Measurements from ENCODE around the gene ETV3L. TPM values are rescaled to one million over a fixed set of nuclear protein-coding genes. Genes with fewer than 3 reads are reported as not detected.
"Not testable (repeated sequence)": the region's sequence is repeated elsewhere in the genome, so short reads cannot be mapped to it uniquely, and the experiment has no call there.

Gene ETV3L
- total and polyA plus RNA-seq, 2 donors from 2014 or later = not detected

DNA sequence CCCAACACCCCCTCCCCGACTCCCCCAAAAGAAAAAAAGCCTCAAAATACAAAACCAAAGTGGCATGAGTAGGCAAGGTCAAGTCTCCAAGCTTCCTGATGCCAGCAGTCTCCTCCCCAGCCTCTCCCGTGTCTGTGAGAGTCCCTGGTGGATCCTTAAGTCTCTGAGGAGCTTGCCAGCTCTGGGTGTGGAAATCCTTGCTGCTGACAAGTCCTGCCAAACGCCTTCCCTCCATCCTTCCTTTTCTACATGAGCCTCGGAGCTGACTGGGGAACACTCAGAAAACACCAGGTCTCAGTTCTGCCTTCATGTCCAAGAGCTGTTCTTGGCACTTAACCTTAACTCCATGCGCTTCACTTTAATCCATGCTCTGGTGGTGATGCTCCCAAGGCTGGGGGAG, 3.7 kb upstream of the ETV3L start:
- H3K4me3 ChIP-seq (ENCODE audit: low read length in 3 of 3) = no peak overlapping the region
- TF ChIP-seq, protein P1, sequence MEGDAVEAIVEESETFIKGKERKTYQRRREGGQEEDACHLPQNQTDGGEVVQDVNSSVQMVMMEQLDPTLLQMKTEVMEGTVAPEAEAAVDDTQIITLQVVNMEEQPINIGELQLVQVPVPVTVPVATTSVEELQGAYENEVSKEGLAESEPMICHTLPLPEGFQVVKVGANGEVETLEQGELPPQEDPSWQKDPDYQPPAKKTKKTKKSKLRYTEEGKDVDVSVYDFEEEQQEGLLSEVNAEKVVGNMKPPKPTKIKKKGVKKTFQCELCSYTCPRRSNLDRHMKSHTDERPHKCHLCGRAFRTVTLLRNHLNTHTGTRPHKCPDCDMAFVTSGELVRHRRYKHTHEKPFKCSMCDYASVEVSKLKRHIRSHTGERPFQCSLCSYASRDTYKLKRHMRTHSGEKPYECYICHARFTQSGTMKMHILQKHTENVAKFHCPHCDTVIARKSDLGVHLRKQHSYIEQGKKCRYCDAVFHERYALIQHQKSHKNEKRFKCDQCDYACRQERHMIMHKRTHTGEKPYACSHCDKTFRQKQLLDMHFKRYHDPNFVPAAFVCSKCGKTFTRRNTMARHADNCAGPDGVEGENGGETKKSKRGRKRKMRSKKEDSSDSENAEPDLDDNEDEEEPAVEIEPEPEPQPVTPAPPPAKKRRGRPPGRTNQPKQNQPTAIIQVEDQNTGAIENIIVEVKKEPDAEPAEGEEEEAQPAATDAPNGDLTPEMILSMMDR (IDR thresholded peaks at IDR 0.05; ENCODE audit: borderline replicate concordance, extremely low read depth, insufficient read depth) = no peak
- H3K36me3 ChIP-seq (ENCODE audit: control insufficient read depth in 2 of 3, insufficient read depth in 3 of 3, low read length in 3 of 3) = no peaks in the 10 kb centered on the region
- DNase-seq (no peak), FAIRE-seq (no peak)
- intact Hi-C loops (cut with DNase I) = no loop called here
- H3K27ac ChIP-seq (ENCODE audit: low read depth in 2 of 2, low read length in 2 of 2) = no peak overlapping the region
- no peaks in the 10 kb centered on the region for H3K4me1 ChIP-seq (ENCODE audit: control insufficient read depth in 2 of 3, insufficient read depth in 2 of 3, low read depth in 1 of 3, low read length in 3 of 3)
- H3K27me3 ChIP-seq (ENCODE audit: control insufficient read depth, insufficient read depth, low read length) = no peaks in the 10 kb centered on the region
- no peak overlapping the region for H3K9ac ChIP-seq (ENCODE audit: low read length in 3 of 3)
- no peaks in the 10 kb centered on the region for H3K9me3 ChIP-seq (ENCODE audit: control insufficient read depth in 2 of 3, insufficient read depth in 1 of 3, low read length in 3 of 3)

DNA sequence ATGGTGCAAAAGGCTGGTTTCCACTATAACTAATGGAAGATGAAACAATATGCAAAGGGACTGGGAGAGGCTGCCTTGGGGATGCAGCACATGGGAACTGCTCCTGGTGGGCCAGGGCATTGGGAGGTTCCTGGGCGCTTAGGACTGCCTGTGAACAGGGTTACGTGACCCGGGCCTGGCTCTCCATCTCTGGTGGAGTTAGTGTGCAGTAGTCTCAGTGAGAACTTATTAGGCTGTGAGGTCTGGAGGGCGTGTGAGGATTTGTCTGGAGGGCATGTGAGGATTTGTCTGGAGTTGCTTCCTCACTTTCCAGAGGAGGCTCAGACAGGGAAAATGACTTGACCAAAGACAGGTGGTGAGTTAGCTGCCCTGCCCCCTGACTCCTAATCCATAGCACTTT, 1.5 kb upstream of the ETV3L start:
- H3K36me3 ChIP-seq (ENCODE audit: control insufficient read depth in 2 of 3, insufficient read depth in 3 of 3, low read length in 3 of 3) = no peaks in the 10 kb centered on the region
- H3K9ac ChIP-seq (ENCODE audit: low read length in 3 of 3) = no peak overlapping the region
- no peak for DNase-seq
- no peak overlapping the region for H3K27ac ChIP-seq (ENCODE audit: low read depth in 2 of 2, low read length in 2 of 2)
- intact Hi-C loops (cut with DNase I) = no loop called here
- H3K9me3 ChIP-seq (ENCODE audit: control insufficient read depth in 2 of 3, insufficient read depth in 1 of 3, low read length in 3 of 3) = no peaks in the 10 kb centered on the region
- H3K27me3 ChIP-seq (ENCODE audit: control insufficient read depth, insufficient read depth, low read length) = no peaks in the 10 kb centered on the region
- FAIRE-seq = no peak
- H3K4me1 ChIP-seq (ENCODE audit: control insufficient read depth in 2 of 3, insufficient read depth in 2 of 3, low read depth in 1 of 3, low read length in 3 of 3) = no peaks in the 10 kb centered on the region
- TF ChIP-seq, protein P1 (IDR thresholded peaks at IDR 0.05; ENCODE audit: borderline replicate concordance, extremely low read depth, insufficient read depth) = no peak
- no peak overlapping the region for H3K4me3 ChIP-seq (ENCODE audit: low read length in 3 of 3)

DNA sequence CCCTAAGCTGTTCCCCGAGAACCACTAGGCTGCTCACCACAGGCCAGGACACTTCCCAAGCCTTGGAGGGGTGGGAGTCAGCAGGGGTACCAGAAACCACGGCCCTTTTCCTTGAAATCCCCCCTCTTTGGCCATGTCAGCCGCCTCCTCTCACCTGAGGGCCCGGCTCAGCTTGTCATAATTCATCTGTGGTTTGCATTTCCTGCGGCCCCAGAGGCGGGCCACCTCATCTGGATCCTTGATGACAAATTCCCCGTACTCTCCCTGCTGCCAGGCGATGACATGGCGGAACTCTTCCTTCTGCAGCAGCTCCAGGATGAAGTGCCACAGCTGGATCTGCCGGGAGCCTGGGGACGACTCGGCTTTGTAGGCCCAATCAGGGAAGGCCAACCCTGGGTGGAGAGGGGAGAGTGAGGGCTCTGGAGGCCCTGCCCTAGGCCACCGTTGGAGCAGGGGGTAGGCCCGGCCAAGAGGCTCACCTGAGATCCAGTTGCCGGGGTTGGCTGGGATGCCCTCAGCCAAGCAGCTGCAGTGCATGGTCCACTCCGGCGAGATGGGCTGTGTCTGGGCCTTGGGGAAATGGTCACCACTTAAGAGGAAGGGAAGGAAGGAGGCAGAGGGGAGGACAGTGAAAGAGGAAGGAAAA, 498 bp downstream of the ETV3L start:
- H3K27me3 ChIP-seq (ENCODE audit: control insufficient read depth, insufficient read depth, low read length); FAIRE-seq; H3K9me3 ChIP-seq (ENCODE audit: control insufficient read depth in 2 of 3, insufficient read depth in 1 of 3, low read length in 3 of 3); intact Hi-C loops (cut with DNase I); H3K9ac ChIP-seq (ENCODE audit: low read length in 3 of 3); H3K4me3 ChIP-seq (ENCODE audit: low read length in 3 of 3); DNase-seq; H3K4me1 ChIP-seq (ENCODE audit: control insufficient read depth in 2 of 3, insufficient read depth in 2 of 3, low read depth in 1 of 3, low read length in 3 of 3); H3K36me3 ChIP-seq (ENCODE audit: control insufficient read depth in 2 of 3, insufficient read depth in 3 of 3, low read length in 3 of 3); H3K27ac ChIP-seq (ENCODE audit: low read depth in 2 of 2, low read length in 2 of 2): not testable (repeated sequence)

DNA sequence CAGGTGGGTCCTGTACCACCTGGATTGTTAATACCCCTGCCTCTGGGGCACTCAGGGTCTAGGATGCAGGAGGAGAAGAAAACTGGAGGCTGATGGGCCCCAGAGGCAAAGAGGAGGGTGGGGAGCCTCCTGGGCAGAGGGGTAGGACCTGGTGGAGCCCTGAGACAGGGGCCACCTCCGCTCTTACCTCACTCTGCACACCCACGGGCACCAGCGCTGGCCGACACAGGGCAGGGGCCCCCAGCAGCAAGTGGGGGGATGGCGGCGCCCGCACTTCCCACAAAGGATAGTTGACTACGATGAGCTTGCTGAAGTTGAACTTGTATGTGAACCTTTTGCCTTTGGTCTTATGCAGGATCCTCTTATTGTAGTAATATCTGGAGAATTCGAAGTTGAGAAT, 1.1 kb downstream of the ETV3L start:
- H3K4me1 ChIP-seq (ENCODE audit: control insufficient read depth in 2 of 3, insufficient read depth in 2 of 3, low read depth in 1 of 3, low read length in 3 of 3) = no peaks in the 10 kb centered on the region
- no peak overlapping the region for H3K27ac ChIP-seq (ENCODE audit: low read depth in 2 of 2, low read length in 2 of 2)
- no peak overlapping the region for H3K4me3 ChIP-seq (ENCODE audit: low read length in 3 of 3)
- DNase-seq (no peak), FAIRE-seq (no peak)
- H3K36me3 ChIP-seq (ENCODE audit: control insufficient read depth in 2 of 3, insufficient read depth in 3 of 3, low read length in 3 of 3) = no peaks in the 10 kb centered on the region
- no peaks in the 10 kb centered on the region for H3K9me3 ChIP-seq (ENCODE audit: control insufficient read depth in 2 of 3, insufficient read depth in 1 of 3, low read length in 3 of 3)
- TF ChIP-seq, protein P1 (IDR thresholded peaks at IDR 0.05; ENCODE audit: borderline replicate concordance, extremely low read depth, insufficient read depth) = no peak
- no peak overlapping the region for H3K9ac ChIP-seq (ENCODE audit: low read length in 3 of 3)
- H3K27me3 ChIP-seq (ENCODE audit: control insufficient read depth, insufficient read depth, low read length) = no peaks in the 10 kb centered on the region
- intact Hi-C loops (cut with DNase I) = no loop called here

Measured in kidney (tissue), 14 donors.